Prostate gland (tissue), 2 donors: ENCODE results near the gene TPX2. TPM values are rescaled to one million over a fixed set of nuclear protein-coding genes. Genes with fewer than 3 reads are reported as not detected.

Experiments used
- DNase-seq: peaks from one replicate; pipeline ENCODE4 v3.0.0-alpha.2; 2019; ENCODE audit warnings: low spot score
- H3K27ac ChIP-seq, 2 donors: fragments of 200-600 bp; sonication (generic); 2 replicates each; pipeline ENCODE4 v1.5.1; 2017 to 2019
- H3K27me3 ChIP-seq: fragments of 200-600 bp; sonication (generic); replicated peaks from 2 replicates; pipeline ENCODE4 v1.5.1; 2019; ENCODE audit not compliant: insufficient read depth
- H3K36me3 ChIP-seq, 2 donors: fragments of 200-600 bp; sonication (generic); 1 replicate in 1 of 2; 2 replicates in 1 of 2; pipeline versions ENCODE4 v1.5.1 to v1.8.1; 2017 to 2019
- H3K4me1 ChIP-seq: fragments of 200-600 bp; sonication (generic); replicated peaks from 2 replicates; pipeline ENCODE4 v1.5.1; 2019
- H3K4me3 ChIP-seq, 2 donors: fragments of 200-600 bp; sonication (generic); 2 replicates each; pipeline ENCODE4 v1.5.1; 2017 to 2019
- H3K9me3 ChIP-seq: fragments of 200-600 bp; sonication (generic); 2 replicates; pipeline ENCODE4 v1.5.1; 2017
- POLR2A ChIP-seq: fragments of 450-650 bp; IDR thresholded peaks from one replicate; pipeline ENCODE4 v1.6.1; 2016; ENCODE audit warnings: antibody characterized with exemption, mild to moderate bottlenecking
- POLR2AphosphoS5 ChIP-seq: sonication (generic); formaldehyde crosslinking; IDR thresholded peaks from one replicate; pipeline ENCODE4 v1.6.1; 2017; ENCODE audit warnings: antibody characterized with exemption
- WGBS: methylation state at CpG from one replicate; pipeline ENCODE4 v1.1.5; 2018; 5-methylcytosine and 5-hydroxymethylcytosine counted together
- intact Hi-C: fragments of 100-400 bp; cut with DNase I; formaldehyde crosslinking; loops from one replicate; pipeline ENCODE4 v1.14.2; 2022
- total RNA-seq, 2 donors: library from RNA; depleted of rRNA; stranded (reverse); fragments of >200 nt; gene quantifications; one replicate each; pipeline ENCODE4 v1.1.0, GENCODE V29; 2016
- TF ChIP-seq, protein P1 (sequence below), 4 experiments: fragments of 200-600 bp in 2 of 4; fragments of 450-650 bp in 2 of 4; sonication (generic) in 2 of 4; IDR thresholded peaks; 1 replicate in 3 of 4; 2 replicates in 1 of 4; pipeline ENCODE4 v1.5.1; 2016 to 2019; ENCODE audit warnings: antibody characterized with exemption in 4 of 4, mild to moderate bottlenecking in 2 of 4, moderate library complexity in 2 of 4

TPX2 gene
- total RNA-seq, 2 donors from 2014 or later, result 1.4 to 23.2 TPM

DNA sequence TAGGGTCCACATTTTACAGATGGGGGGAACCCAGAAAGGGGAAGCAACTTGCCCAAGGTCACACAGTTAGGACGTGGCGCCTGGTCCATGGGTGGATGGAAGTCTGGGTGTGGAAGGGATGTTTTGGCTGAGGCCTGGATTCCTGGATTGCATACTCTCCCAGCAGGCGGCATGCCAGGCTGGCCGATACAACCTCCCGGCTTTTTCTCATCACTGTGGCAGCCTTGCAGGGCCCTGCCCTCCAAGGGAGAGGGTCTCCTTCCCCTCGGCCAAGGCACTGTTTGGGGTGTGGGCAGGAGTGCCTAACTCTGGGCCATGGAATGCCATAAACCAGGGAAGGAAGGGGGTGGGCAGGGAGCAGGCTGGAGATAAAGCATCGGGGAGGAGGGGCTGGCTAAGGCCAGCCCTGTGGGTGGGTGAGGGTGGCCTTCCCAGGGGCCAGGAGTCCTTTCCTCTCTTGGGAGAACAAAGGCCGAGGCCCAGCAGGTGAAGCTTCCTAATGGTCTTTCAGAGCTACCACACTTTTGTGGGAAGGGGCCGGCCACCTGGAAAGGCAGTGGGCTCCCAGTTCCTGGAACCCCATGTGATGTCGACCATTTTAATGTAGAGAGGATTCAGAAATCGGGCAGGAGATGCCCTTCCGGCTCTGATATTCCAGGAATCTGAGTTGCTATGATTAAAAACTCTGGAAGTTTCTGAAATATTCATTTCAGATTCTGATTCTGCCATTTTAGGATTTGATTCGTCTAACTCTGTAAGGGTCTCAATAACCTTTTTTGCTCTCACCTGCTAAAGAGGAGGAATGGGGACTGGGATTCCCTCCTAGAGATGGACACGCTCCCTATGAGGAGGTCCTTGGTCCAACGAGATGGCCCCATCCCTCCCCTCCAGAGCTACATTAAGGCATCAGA lies 102.1 kb downstream of the TPX2 start:
- peak overlapping the region in 1 of 2 donors; percentile 5 for H3K27ac ChIP-seq
- H3K4me1 ChIP-seq, result no peaks in the 10 kb centered on the region
- no peaks in the 10 kb centered on the region for H3K36me3 ChIP-seq
- H3K4me3 ChIP-seq, result no peak overlapping the region
- TF ChIP-seq, protein P1, sequence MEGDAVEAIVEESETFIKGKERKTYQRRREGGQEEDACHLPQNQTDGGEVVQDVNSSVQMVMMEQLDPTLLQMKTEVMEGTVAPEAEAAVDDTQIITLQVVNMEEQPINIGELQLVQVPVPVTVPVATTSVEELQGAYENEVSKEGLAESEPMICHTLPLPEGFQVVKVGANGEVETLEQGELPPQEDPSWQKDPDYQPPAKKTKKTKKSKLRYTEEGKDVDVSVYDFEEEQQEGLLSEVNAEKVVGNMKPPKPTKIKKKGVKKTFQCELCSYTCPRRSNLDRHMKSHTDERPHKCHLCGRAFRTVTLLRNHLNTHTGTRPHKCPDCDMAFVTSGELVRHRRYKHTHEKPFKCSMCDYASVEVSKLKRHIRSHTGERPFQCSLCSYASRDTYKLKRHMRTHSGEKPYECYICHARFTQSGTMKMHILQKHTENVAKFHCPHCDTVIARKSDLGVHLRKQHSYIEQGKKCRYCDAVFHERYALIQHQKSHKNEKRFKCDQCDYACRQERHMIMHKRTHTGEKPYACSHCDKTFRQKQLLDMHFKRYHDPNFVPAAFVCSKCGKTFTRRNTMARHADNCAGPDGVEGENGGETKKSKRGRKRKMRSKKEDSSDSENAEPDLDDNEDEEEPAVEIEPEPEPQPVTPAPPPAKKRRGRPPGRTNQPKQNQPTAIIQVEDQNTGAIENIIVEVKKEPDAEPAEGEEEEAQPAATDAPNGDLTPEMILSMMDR (IDR thresholded peaks at IDR 0.05), result no peak
- no peak for TF ChIP-seq POLR2AphosphoS5
- TF ChIP-seq POLR2A, result no peak
- no peaks in the 10 kb centered on the region for H3K9me3 ChIP-seq
- intact Hi-C loops, result no loop called here
- H3K27me3 ChIP-seq, result no peaks in the 10 kb centered on the region
- no peak for DNase-seq
- 74% methylated on average over 15 of the region's 15 CpGs for WGBS

DNA sequence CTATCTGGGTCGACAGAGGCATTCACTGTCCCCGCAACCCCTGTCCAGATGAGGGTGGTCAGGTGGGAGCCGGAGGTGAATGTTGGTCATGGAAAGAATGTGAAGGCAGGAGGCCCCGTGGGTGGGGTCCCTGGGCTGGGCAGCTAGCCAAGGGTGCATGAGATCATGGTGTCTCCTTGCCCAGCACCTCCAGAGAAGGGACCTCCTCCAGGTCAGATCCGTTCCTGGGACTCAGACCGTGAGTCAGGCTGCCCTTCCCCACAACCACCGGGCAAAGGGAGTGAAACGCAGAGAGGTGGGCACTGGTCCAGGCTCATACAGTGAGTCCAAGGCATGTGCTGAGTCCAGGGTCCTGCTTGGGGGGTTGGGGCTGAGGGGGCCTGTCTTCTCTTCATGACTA lies 102.8 kb downstream of the TPX2 start:
- Histone ChIP-seq H3K27ac (peak overlapping the region in 1 of 2 donors; percentile 5), H3K36me3 (no peaks in the 10 kb centered on the region), H3K4me1 (no peaks in the 10 kb centered on the region), H3K27me3 (no peaks in the 10 kb centered on the region), H3K9me3 (no peaks in the 10 kb centered on the region), H3K4me3 (no peak overlapping the region)
- intact Hi-C loops, result no loop called here
- TF ChIP-seq POLR2A (no peak), POLR2AphosphoS5 (no peak)
- TF ChIP-seq, protein P1 (IDR thresholded peaks at IDR 0.05), result no peak
- no peak for DNase-seq
- WGBS, result 49% methylated on average over 8 of the region's 8 CpGs

DNA sequence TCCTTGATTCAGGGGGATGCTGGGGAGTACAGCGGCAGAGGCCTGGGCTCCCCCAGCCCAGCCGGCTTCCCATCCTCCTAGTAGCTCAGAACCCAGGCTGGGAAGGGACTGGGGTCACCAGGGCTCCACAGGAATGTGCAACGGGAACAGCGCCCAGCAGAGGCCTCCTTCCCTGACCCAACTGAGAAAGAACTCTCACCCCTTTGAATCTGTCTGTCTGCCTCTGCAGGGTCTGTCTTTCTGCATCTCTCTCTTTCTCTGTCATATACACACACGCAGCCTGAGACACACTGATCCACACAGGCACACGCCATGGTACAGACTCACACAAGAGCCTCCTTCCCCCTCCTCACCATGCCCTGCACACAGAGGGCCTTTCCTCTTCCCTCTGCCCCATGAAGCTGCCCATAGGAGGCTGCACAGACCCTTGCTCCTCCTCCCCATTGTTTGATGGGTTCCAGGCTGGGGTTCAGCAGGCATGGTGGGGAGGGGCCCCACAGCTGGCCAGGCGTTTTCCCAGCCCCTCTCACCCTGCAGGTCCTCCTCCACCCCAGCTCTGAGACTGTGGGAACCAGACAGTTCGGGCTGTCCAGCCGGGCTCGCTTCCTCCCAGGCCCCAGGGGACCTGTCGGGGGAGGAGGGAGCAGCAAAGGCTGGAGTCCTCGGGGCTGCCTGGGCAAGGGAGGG lies 103.5 kb downstream of the TPX2 start:
- Histone ChIP-seq H3K4me3 (no peak overlapping the region), H3K36me3 (no peaks in the 10 kb centered on the region), H3K27ac (peak overlapping the region in 1 of 2 donors; percentile 5), H3K27me3 (no peaks in the 10 kb centered on the region), H3K9me3 (no peaks in the 10 kb centered on the region), H3K4me1 (no peaks in the 10 kb centered on the region)
- 55% methylated on average over 11 of the region's 12 CpGs for WGBS
- intact Hi-C loops, result no loop called here
- no peak for DNase-seq
- no peak for TF ChIP-seq POLR2AphosphoS5
- no peak for TF ChIP-seq POLR2A
- TF ChIP-seq, protein P1 (IDR thresholded peaks at IDR 0.05), result no peak

DNA sequence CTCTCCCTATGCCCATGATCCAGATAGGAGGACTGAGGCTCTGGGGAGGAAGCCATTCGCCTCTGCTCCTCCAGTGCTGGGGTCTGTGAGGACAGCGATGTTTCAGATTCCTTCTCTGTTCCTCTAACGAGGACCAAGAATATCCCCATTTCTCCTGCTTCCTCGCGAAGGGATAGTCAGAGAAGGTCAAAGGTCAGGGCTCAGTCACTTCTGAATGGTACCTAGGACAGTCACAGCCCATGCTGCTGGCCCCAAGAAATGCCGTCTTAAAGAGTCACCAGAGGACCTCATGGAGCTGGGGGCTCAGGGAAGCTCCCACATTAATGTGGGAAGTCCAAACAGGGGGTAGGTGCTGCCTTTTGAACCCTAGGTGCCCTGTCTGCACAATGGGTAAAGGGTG lies 104.2 kb downstream of the TPX2 start:
- H3K27ac ChIP-seq, result no peak overlapping the region
- no peak overlapping the region for H3K4me3 ChIP-seq

More for the DNA sequence above, 104.2 kb downstream of the TPX2 start:
- H3K9me3 ChIP-seq, result no peaks in the 10 kb centered on the region
- H3K27me3 ChIP-seq, result no peaks in the 10 kb centered on the region
- no peak for DNase-seq
- intact Hi-C loops, result no loop called here
- TF ChIP-seq, protein P1 (IDR thresholded peaks at IDR 0.05), result no peak
- TF ChIP-seq POLR2AphosphoS5, result no peak
- no peak for TF ChIP-seq POLR2A
- no peaks in the 10 kb centered on the region for H3K36me3 ChIP-seq
- H3K4me1 ChIP-seq, result no peaks in the 10 kb centered on the region
- 84% methylated on average over 6 of the region's 6 CpGs for WGBS
